ENCODE measurements around the gene MAML3.

The MAML3 gene

DNA sequence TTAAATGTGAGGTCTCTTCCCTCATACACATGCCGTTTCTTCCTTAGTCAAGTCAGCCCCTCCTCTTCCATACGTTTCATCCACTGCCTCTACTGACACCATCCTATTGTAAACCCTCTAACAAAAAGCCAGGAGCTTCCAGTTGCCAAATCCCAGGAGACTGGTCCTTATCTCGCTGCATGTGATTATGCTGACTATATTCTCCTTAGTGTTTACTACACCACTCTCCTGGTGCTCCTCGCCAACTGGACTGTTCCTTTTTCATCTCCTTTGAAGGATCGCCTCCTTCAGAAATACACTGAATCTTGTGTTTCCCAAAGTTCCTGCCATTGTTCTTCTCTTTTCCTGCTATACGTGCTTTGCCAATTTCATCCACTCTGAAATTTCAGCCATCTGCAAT is 27.7 kb downstream of the MAML3 start:
- DNase-seq (ENCODE audit: low read depth): no peak

DNA sequence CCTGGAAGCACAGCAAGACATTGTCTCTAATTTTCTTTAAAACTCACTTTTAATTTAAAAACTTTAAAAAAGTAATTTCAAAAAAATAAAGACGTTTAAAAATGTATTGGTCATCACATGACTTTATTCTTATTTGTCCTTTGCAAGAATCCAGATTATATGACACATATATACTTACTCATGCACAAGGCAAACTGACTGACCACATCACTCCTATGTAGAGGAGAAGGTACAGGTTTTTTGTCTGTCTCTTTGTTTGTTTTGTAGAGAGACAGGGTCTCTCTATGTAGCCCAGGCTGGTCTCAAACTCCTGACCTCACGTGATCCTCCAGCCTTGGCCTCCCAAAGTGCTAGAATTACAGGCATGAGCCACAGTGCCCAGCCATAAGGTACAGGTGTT is 28.6 kb downstream of the MAML3 start:
- no peak for DNase-seq (ENCODE audit: low read depth)

- DNase-seq (ENCODE audit: low read depth): no peak
Observed at GRCh38 chr4:140123666-140124377, 30.2 kb downstream of the MAML3 start.

GRCh38 chr4:140122891-140123290 is 31.1 kb downstream of the MAML3 start:
- DNase-seq (ENCODE audit: low read depth): no peak

DNA sequence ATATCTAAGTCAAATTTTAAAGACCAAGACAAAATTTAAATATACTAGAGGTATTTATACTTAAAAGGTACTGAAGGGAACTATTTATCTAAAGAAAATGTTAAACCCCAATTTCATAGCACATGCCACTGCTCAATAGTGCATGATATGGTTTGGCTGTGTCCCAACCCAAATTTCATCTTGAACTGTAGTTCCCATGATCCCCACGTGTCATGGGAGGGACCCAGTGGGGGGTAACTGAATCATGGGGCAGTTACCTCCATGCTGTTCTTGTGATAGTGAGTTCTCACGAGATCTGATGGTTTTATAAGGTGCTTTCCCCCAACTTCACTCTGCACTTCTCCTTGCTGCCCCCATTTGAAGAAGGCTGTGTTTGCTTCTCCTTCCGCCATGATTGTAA is 32.3 kb downstream of the MAML3 start:
- DNase-seq (ENCODE audit: low read depth): no peak

DNA sequence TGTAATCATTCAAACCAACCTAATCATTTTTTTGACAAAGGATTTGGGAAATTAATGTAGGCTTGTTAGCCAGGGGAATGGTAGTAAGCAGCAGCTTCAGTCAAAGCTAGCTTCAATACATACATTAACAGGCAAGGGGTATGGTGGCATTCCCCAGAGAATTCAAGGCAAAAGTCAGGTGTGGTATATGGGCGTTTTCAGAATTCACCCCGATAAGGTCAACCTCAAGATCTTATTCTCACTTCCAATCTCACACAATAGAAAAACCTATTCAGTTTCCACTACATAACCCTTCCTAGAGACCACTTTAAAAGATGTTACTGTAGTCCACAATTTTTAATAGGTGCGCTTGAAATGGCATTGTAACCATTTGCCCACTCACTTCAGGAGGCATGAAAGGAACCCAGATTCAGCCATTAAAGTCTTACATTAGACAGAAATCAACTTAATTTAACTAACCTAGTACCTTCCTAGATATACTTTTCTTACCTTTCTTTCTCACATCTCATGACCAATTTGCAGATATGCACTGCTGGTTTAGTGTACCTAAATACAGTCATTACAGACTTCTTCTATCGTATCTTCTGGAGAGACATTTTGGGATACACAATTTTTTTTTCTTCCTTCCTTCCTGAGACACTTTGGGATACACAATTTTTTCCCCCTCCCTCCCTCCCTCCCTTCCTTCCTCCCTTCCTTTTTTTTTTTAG is 34.9 kb downstream of the MAML3 start:
- DNase-seq (ENCODE audit: low read depth): no peak

GRCh38 chr4:140117947-140118346 is 36.0 kb downstream of the MAML3 start:
- DNase-seq (ENCODE audit: low read depth): no peak

- DNase-seq (ENCODE audit: low read depth): no peak
Observed at GRCh38 chr4:140116442-140117104, 37.4 kb downstream of the MAML3 start.

GRCh38 chr4:140115140-140115539 is 38.8 kb downstream of the MAML3 start:
- no peak for DNase-seq (ENCODE audit: low read depth)

- no peak for DNase-seq (ENCODE audit: low read depth)
Observed at GRCh38 chr4:140113653-140114052, 40.3 kb downstream of the MAML3 start.

DNA sequence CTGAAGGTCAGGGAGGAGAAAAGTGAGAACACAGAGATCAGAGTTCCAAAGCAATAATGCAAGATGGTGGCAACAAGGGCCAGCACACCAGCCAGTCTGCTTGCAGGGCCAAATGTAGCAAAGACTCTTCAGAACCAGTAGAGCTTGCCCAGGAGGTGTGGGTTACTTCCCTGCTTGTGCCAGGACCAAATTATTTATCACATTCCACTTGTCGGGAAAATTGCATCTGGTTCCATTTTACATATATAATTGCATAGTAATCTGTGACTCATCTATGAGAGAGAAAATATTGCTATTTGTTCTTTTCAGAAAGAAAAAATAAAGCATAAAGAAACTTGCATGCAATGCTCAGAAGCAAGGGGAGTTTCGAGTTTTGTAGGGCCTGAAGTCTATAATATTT is 41.4 kb downstream of the MAML3 start:
- no peak for DNase-seq (ENCODE audit: low read depth)

DNA sequence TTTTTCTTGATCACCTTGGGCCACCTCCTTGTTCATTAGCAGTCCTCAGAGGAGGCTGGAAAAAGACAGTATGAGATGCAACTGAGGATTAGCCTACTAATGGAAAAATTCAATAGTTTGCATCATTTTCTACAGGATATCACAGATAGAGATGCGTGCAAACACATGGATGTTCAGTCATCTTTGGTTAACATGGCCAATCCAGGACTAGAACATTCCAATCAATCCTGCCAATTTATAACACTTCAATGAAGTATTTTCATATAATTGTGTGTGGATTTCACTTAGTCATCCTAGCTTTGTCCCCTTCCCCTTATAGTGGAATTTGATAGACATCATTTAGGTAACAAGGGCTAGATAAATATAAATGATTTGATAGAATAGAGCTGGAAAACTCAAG is 42.7 kb downstream of the MAML3 start:
- no peak for DNase-seq (ENCODE audit: low read depth)

- no peak for DNase-seq (ENCODE audit: low read depth)
Observed at GRCh38 chr4:140110542-140111215, 43.3 kb downstream of the MAML3 start.

GRCh38 chr4:140109737-140110136 is 44.2 kb downstream of the MAML3 start:
- DNase-seq (ENCODE audit: low read depth): no peak

DNA sequence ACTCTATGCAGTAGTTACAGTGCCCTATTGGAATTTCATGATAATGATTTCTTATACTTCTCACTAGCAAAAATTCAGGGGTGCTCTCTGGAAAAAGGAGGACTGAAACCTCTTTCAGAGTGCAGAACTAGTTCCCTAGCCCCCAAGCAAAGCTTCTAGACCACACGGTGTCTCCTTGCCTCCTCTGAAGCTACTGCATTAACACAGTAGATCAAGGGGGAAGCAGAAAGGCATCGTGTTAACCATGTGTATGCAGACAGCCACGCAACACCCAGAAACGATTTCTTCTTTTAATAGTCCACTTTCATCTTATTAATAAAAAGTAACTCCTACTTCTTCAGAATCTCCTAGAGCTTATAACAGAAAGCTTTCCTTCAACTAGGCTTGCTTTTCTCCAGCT is 44.7 kb downstream of the MAML3 start:
- DNase-seq (ENCODE audit: low read depth): no peak

GRCh38 chr4:140108713-140109230 is 45.2 kb downstream of the MAML3 start:
- DNase-seq (ENCODE audit: low read depth): no peak

GRCh38 chr4:140108243-140108642 is 45.7 kb downstream of the MAML3 start:
- no peak for DNase-seq (ENCODE audit: low read depth)

- no peak for DNase-seq (ENCODE audit: low read depth)
Observed at GRCh38 chr4:140106289-140106844, 47.6 kb downstream of the MAML3 start.

- no peak for DNase-seq (ENCODE audit: low read depth)
Observed at GRCh38 chr4:140105436-140105835, 48.5 kb downstream of the MAML3 start.

DNA sequence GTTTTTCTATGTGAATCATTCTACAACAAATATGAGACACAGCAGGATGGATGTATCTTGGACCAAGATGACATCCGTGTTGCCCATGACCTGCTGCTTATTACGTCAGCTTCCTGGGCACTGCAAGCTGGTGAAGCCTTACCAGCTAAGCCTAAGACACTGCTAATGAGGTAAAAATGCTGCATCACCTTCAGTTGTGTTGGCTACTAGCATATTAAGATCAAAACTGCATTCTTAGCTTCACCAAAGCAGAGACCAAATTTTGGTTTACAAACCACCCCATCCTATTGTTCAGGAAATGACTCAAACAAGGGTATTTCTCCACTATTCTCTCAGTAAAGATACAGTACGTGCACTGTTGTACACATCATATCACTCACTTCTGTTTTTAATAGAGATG is 50.3 kb downstream of the MAML3 start:
- DNase-seq (ENCODE audit: low read depth): no peak

- DNase-seq (ENCODE audit: low read depth): no peak
Observed at GRCh38 chr4:140102421-140102820, 51.6 kb downstream of the MAML3 start.

GRCh38 chr4:140100771-140101170 is 53.2 kb downstream of the MAML3 start:
- DNase-seq (ENCODE audit: low read depth): no peak
